ENCODE data around the gene LDLRAD4. TPM values are rescaled to one million over a fixed set of nuclear protein-coding genes. Genes with fewer than 3 reads are reported as not detected.

Gene LDLRAD4
- total RNA-seq, 1 experiment from 2014 or later: not detected

DNA sequence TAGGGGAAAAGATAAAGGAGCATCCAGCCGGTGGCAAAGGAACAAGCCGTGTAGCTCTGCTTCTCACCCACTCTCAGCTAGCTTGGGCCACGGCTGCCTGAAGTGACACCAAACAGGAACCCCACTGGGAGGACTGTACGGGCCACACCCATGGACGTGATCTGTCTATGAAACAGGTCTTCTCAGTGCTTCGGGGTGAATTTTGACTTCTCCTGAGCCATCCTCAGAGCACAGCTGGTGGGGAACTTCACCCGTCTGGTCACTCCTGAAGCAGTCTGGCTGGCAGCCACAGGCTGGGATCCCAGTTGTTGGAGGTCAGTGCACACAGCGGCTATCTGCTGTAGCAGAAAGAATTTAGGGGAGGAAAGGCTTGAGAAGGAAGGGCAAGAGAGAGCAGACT lies 284.0 kb downstream of the LDLRAD4 start:
- TF ChIP-seq, protein P1, sequence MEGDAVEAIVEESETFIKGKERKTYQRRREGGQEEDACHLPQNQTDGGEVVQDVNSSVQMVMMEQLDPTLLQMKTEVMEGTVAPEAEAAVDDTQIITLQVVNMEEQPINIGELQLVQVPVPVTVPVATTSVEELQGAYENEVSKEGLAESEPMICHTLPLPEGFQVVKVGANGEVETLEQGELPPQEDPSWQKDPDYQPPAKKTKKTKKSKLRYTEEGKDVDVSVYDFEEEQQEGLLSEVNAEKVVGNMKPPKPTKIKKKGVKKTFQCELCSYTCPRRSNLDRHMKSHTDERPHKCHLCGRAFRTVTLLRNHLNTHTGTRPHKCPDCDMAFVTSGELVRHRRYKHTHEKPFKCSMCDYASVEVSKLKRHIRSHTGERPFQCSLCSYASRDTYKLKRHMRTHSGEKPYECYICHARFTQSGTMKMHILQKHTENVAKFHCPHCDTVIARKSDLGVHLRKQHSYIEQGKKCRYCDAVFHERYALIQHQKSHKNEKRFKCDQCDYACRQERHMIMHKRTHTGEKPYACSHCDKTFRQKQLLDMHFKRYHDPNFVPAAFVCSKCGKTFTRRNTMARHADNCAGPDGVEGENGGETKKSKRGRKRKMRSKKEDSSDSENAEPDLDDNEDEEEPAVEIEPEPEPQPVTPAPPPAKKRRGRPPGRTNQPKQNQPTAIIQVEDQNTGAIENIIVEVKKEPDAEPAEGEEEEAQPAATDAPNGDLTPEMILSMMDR (conservative IDR thresholded peaks at IDR 0.05; ENCODE audit: low read depth, low read length): no peak
- TF ChIP-seq EZH2 (IDR thresholded peaks at IDR 0.05; ENCODE audit: low read length, unreplicated experiment): no peak
- TF ChIP-seq EZH2phosphoT487 (IDR thresholded peaks at IDR 0.05; ENCODE audit: borderline replicate concordance, low read length): no peak
- H3K9me2 ChIP-seq (replicated peaks; ENCODE audit: low read length): no peaks in the 10 kb centered on the region
- no peaks in the 10 kb centered on the region for H3F3A ChIP-seq (ENCODE audit: low read length, unreplicated experiment)
- no peak overlapping the region for H3K9ac ChIP-seq (ENCODE audit: low read length)
- no peak overlapping the region for H3K4me3 ChIP-seq (ENCODE audit: low read length)
- H3K79me2 ChIP-seq (ENCODE audit: low read length): no peaks in the 10 kb centered on the region
- intact Hi-C loops (cut with micrococcal nuclease): no loop called here
- ChIA-PET POLR2A (ENCODE audit: unreplicated experiment) (no interaction called here), CTCF (no interaction called here)
- H3K9me3 ChIP-seq (ENCODE audit: low read length): no peaks in the 10 kb centered on the region
- no peak overlapping the region for H3K4me2 ChIP-seq (ENCODE audit: low read length)
- no peaks in the 10 kb centered on the region for H3K4me1 ChIP-seq (ENCODE audit: insufficient read depth, low read length)
- no TSS peak for BruUV-seq (replicated peaks)
- H3K27ac ChIP-seq (ENCODE audit: low read length): no peak overlapping the region
- no peaks in the 10 kb centered on the region for H3K36me3 ChIP-seq (ENCODE audit: low read depth, low read length)
- DNase-seq: no peak
- H4K20me1 ChIP-seq (ENCODE audit: low read length): no peaks in the 10 kb centered on the region
- no peak; the same call in 1 of the 2 replicates for ATAC-seq
- peaks cover 68% of the 10 kb centered on the region for H3K27me3 ChIP-seq (ENCODE audit: low read length)
- H2AFZ ChIP-seq (ENCODE audit: low read length): no peak overlapping the region

DNA sequence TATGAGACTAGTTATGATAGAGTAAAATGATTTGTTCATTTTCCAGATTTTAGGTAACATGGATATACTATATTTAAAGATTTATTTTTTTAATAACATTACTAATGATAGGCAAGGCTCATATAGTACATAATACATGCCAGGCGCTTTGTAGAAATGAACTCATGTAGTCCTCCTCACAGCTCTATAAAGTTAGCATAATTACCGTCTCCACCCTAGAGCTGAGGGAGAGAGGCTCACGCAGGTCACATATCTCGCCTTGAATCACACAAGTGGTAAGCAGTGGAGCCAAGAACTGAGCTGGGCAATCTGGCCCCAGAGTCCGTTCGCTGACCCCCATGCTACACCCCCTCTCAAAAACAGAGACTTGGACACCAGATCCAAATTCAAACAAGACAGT lies 285.3 kb downstream of the LDLRAD4 start:
- H3K36me3 ChIP-seq (ENCODE audit: low read depth, low read length): no peaks in the 10 kb centered on the region
- no peak overlapping the region for H3K4me3 ChIP-seq (ENCODE audit: low read length)
- DNase-seq (no peak), ATAC-seq (no peak)
- H3K4me2 ChIP-seq (ENCODE audit: low read length): no peak overlapping the region
- no peaks in the 10 kb centered on the region for H3K79me2 ChIP-seq (ENCODE audit: low read length)
- BruUV-seq (replicated peaks): no TSS peak
- intact Hi-C loops (cut with micrococcal nuclease): no loop called here
- H3K9me3 ChIP-seq (ENCODE audit: low read length): no peaks in the 10 kb centered on the region
- no peaks in the 10 kb centered on the region for H4K20me1 ChIP-seq (ENCODE audit: low read length)
- peaks cover 76% of the 10 kb centered on the region for H3K27me3 ChIP-seq (ENCODE audit: low read length)
- H3K9me2 ChIP-seq (replicated peaks; ENCODE audit: low read length): no peaks in the 10 kb centered on the region
- ChIA-PET CTCF (no interaction called here), POLR2A (ENCODE audit: unreplicated experiment) (no interaction called here)
- no peak overlapping the region for H2AFZ ChIP-seq (ENCODE audit: low read length)
- no peak overlapping the region for H3K27ac ChIP-seq (ENCODE audit: low read length)
- TF ChIP-seq, protein P1 (conservative IDR thresholded peaks at IDR 0.05; ENCODE audit: low read depth, low read length): no peak
- TF ChIP-seq EZH2phosphoT487 (IDR thresholded peaks at IDR 0.05; ENCODE audit: borderline replicate concordance, low read length) (no peak), EZH2 (IDR thresholded peaks at IDR 0.05; ENCODE audit: low read length, unreplicated experiment) (no peak)
- no peaks in the 10 kb centered on the region for H3K4me1 ChIP-seq (ENCODE audit: insufficient read depth, low read length)
- H3K9ac ChIP-seq (ENCODE audit: low read length): no peak overlapping the region
- H3F3A ChIP-seq (ENCODE audit: low read length, unreplicated experiment): no peaks in the 10 kb centered on the region

DNA sequence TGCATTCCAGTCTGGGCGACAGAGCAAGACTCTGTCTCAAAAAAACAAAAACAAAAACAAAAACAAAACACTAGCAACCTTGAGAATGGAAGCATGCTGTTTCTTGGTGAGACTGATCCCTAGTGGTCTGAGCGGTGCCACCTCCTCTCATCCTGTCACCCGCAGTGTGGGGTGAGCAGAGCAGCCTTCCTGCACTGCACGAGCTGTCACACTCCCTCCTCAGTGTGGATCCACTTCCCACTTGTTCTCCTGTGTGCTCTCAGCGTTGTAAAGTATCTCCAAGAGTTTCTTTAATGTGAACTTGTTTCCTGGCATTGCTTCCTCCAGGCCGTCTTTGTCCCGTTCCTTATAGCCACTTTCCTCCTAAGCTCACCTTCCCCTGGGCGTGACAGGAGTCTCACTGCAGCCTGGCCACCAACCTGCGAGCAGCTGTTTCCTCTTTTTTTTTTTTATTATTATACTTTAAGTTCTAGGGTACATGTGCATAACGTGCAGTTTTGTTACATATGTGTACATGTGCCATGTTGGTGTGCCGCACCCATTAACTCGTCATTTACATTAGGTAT lies 287.3 kb downstream of the LDLRAD4 start:
- H3K79me2 ChIP-seq (ENCODE audit: low read length): no peaks in the 10 kb centered on the region
- BruUV-seq (replicated peaks): no TSS peak
- TF ChIP-seq EZH2 (IDR thresholded peaks at IDR 0.05; ENCODE audit: low read length, unreplicated experiment) (no peak), EZH2phosphoT487 (IDR thresholded peaks at IDR 0.05; ENCODE audit: borderline replicate concordance, low read length) (no peak)
- TF ChIP-seq, protein P1 (conservative IDR thresholded peaks at IDR 0.05; ENCODE audit: low read depth, low read length): no peak
- intact Hi-C loops (cut with micrococcal nuclease): no loop called here
- no peaks in the 10 kb centered on the region for H3K36me3 ChIP-seq (ENCODE audit: low read depth, low read length)
- H3F3A ChIP-seq (ENCODE audit: low read length, unreplicated experiment): no peaks in the 10 kb centered on the region
- ChIA-PET POLR2A (ENCODE audit: unreplicated experiment) (no interaction called here), CTCF (no interaction called here)
- H3K9me2 ChIP-seq (replicated peaks; ENCODE audit: low read length): no peaks in the 10 kb centered on the region
- H3K27me3 ChIP-seq (ENCODE audit: low read length): peaks cover 79% of the 10 kb centered on the region
- no peak for DNase-seq
- H2AFZ ChIP-seq (ENCODE audit: low read length): no peak overlapping the region
- no peaks in the 10 kb centered on the region for H4K20me1 ChIP-seq (ENCODE audit: low read length)
- no peak overlapping the region for H3K4me3 ChIP-seq (ENCODE audit: low read length)
- H3K9me3 ChIP-seq (ENCODE audit: low read length): no peaks in the 10 kb centered on the region
- H3K9ac ChIP-seq (ENCODE audit: low read length): no peak overlapping the region
- H3K4me2 ChIP-seq (ENCODE audit: low read length): no peak overlapping the region
- H3K4me1 ChIP-seq (ENCODE audit: insufficient read depth, low read length): no peaks in the 10 kb centered on the region
- H3K27ac ChIP-seq (ENCODE audit: low read length): no peak overlapping the region
- no peak for ATAC-seq
